OCI-M2 (cell line): ENCODE measurements around the gene TTLL5.

Experiments used
- DNase-seq: peaks from one replicate; lab custom pipeline; 2025; ENCODE audit not compliant: unreplicated experiment; lab: John Stamatoyannopoulos, UW

Gene TTLL5

DNA sequence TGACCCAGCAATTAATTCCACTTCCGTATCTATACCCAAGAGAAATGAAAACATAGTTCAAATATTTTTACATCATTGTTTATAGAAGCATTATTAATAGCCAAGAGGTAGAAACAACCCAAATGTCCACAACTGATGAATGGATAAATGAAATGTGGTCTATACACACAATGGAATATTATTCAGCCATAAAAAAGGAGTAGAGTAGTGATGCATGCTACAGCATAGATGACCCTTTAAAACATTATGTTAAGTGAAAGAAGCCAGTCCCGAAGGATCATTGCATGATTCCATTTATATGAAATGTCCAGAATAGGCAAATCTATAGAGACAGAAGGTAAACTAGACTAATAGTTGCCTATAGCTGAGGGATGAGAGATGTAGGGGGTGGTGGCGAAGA lies 291.4 kb downstream of the TTLL5 start:
- no peak for DNase-seq

DNA sequence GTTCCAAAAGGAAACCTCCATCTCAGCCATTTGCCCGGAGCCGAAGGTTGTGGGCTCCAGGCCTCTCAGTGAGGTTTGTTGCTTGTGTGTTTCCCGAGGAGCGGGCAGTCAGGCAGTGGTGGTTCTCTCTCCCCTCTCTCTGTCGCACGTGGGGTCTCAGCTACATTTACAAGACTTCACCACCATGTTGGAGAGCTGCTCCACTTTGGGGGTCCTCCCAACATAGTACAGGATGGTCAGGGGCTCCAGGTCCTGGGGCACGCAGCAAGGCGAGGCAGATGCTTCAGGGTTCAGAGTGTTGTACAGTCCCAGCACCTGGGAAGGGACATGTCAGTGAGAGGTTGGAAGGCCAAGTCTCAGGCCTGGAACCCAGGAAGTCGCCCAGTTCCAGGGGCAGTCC lies 298.0 kb downstream of the TTLL5 start:
- DNase-seq: no peak

DNA sequence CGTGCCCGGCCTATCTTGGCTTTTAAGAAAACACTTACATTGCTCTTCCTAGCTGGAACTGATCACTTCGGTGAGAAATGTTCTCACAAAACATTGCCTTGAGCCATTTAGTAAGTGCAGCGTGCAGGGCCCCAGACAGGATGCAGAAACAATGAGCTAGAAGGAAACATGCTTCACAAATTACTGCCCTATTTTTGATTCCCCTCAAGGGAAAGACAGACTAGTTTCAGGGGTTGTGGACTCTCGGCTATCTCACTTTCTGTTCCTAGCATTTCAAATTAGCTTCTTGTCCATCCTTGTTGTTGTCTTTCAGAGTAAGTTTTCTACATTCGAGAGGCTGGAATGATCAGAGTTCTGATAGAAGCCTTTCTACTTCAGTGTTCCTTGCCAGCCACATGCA lies 299.2 kb downstream of the TTLL5 start:
- DNase-seq: no peak

- no peak for DNase-seq
These were observed 300.6 kb downstream of the TTLL5 start for GRCh38 chr14:75961662-75962061.

- no peak for DNase-seq
These were observed 306.8 kb downstream of the TTLL5 start for GRCh38 chr14:75967866-75968265.

GRCh38 chr14:75968456-75968855 lies 307.4 kb downstream of the TTLL5 start:
- DNase-seq: no peak

DNA sequence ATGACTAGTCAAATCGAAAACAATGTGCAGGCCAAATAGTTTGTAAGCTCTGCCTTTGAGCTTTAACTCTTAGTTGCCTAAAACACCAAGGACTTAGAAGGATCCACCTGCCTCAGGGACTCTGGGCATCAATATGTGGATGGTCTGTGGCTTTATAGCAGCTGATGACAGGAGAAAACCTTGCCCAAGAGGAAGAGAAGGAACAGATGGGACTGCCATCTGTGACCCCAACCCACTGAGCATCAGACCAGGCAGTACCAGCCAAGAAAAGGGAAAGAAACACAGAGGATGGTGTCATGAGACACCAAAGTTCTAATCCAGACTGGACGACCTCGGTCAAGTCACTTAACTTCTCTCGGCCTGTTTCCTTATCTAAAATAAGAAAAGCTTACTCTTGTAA lies 308.1 kb downstream of the TTLL5 start:
- DNase-seq: no peak

GRCh38 chr14:75969891-75970290 lies 308.8 kb downstream of the TTLL5 start:
- no peak for DNase-seq

GRCh38 chr14:75970989-75971388 lies 309.9 kb downstream of the TTLL5 start:
- DNase-seq: no peak

DNA sequence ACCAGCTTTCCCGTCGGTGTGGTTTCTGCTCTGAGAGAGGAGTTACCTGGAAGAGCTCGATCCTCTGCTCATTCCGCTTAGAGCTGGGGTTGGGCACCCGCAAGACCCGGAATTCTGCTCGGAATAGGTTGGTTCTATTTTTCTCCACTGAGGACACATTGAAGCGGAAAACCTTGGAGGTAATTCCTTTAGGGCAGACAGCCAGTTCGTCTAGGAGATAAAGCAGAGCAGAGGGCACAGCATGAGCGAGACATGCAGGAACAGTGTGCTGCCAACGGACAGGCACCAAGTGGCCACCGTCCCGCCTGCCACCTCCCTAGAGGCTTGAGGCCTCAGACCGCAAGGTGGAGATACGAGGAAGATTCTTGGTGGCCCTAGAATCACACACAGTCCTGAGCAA lies 310.5 kb downstream of the TTLL5 start:
- DNase-seq: no peak

DNA sequence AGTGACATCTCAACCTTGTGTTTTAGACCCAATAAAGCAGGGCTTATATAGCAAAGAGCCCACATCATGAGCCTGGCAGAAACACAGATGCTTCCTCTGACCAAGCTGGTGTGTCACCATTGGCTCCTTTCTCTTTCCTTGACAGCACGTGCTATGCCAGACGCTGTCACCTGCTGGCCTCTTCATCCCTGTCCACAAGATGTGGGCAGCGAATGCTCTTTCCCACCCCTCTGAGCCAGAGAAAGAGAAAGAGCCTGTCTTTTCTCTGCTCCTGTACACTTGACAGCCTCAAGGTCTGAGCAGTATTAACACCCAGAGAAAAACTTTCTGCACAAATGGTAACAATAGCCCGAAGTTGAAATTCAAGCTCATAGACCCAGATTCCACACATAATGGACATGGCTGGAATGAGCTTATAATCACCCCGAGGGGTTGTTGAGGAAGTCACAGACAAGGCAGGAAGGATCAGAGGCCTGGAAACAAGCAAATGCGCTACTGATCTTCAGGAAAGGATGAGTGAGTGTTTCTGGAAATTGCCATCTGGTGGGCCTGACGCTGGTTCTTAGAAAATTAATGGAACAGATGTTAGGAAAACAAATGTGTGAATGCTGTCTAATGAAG lies 311.9 kb downstream of the TTLL5 start:
- DNase-seq: no peak

- DNase-seq: no peak
These were observed 316.0 kb downstream of the TTLL5 start for GRCh38 chr14:75976826-75977581.

DNA sequence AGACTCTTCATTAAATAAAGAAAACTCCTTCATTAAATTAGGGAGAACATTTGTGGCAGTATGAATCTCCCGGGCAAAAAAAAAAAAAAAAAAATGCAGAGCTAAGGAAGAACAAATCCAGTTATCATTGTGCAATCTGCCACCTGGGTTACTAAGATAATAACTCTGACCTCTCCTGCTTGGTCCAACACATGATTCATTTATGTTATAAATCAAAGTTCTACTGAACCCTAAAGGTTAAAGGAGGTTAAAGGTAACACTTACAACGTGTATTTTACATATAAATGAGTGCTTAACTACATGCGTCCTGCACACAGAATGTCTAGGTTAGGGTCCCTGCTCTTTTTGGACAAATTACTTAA lies 316.5 kb downstream of the TTLL5 start:
- DNase-seq: no peak

- no peak for DNase-seq
These were observed 317.2 kb downstream of the TTLL5 start for GRCh38 chr14:75978249-75978731.

DNA sequence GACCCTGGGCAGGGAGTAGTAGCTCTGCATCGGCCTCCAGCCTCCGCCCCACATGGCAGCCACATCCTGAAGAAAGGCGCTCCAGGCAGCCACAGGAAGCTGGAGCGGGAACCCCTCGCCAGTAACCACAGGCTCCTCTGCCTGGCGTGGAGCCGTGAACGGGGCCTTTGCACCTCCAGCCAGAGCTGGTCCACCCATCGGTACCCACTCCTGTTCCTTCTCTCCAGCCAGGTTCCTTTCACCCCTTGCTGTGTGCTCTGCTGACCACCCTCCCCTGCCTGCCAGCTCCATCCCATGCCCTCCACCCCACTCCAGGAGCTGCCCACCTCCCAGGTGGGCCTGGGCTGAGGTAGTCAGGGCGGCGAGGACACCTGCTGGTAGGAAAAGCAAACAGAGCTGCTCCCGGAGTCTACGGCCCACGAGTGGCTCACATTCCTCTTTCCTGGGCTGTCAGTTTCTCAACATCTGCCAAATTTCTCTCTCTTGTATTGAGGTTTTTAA lies 318.1 kb downstream of the TTLL5 start:
- DNase-seq: no peak

GRCh38 chr14:75979648-75980565 lies 318.9 kb downstream of the TTLL5 start:
- DNase-seq: no peak

- no peak for DNase-seq
These were observed 319.8 kb downstream of the TTLL5 start for GRCh38 chr14:75980856-75981255.

DNA sequence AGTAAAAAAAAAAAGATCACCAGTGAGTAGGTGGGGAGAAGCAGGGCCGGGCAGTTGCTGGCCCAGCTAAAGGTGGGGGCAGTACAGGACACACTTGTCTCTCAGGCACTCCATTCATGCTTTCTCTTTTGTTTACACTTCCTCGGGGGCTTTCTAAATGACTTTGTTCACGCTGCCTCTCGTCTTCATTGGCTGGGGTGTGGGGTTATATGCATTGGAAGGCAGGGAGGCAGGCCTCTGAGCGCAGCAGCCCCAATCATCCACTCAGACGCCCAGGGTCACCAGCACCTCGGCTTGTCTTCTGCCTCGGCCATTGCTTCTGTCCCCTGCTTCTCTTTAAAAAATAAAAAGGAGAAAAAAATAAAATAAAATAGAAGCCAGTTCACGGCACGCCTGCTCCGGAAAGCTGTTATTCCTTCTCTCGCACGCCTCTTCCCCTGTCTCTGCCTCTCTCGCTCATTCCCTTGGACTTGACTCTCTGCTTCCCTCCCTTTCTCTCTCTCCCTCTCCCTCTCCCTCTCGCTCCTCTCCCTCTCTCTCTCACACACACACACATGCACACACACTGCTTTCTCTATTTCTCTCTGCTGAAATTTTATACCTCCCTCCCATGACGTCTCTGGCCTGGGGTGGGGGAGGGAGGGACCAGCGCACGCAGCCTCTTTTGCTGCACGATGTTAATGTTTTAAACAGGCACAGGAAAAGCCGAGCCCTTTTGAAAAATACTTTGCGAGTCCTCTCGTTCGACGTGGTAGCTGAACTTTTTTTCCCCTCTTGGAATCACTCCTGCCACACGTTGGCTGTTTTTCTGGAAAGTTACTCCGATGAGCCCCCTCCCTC lies 320.6 kb downstream of the TTLL5 start, which contains the start of gene TGFB3:
Gene TGFB3, minus strand, starts transcription at position 570 of the 840 bp plus-strand sequence. CDS start 1,102 bp downstream, outside the sequence.
- DNase-seq: peak; percentile 86

- peak; percentile 31 for DNase-seq
These were observed 321.4 kb downstream of the TTLL5 start for GRCh38 chr14:75982266-75983018.

- DNase-seq: no peak
These were observed 321.9 kb downstream of the TTLL5 start for GRCh38 chr14:75983019-75983358.
